HG03378 (cell line): ENCODE data around the gene SPRED3.
A peak's percentile ranks its signal among the peaks of the same experiment; 100 is the strongest.

Source experiments
- ATAC-seq: cut with Tn5 transposase; IDR thresholded peaks from one replicate; pipeline ENCODE4 v1.9.1; 2021; ENCODE audit warnings: mild to moderate bottlenecking, moderate library complexity; ENCODE audit not compliant: unreplicated experiment

Gene SPRED3

DNA sequence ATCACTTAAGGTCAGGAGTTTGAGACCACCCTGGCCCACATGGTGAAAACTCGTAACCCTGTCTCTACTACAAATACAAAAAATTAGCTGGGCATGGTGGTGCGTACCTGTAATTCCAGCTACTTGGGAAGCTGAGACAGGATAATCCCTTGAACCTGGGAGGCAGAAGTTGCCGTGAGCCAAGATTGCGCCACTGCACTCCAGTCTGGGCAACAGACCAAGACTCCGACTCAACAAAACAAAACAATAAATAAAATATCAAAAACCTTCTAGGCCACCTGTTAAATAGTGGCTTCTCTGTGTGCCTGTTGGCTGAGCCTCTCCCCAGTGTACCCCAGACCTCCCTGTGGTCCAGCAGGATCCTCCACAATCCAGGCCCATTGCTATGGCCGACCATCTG, 17.4 kb upstream of the SPRED3 start:
- no peak for ATAC-seq

GRCh38 chr19:38373907-38374331, 14.6 kb upstream of the SPRED3 start:
- no peak for ATAC-seq

DNA sequence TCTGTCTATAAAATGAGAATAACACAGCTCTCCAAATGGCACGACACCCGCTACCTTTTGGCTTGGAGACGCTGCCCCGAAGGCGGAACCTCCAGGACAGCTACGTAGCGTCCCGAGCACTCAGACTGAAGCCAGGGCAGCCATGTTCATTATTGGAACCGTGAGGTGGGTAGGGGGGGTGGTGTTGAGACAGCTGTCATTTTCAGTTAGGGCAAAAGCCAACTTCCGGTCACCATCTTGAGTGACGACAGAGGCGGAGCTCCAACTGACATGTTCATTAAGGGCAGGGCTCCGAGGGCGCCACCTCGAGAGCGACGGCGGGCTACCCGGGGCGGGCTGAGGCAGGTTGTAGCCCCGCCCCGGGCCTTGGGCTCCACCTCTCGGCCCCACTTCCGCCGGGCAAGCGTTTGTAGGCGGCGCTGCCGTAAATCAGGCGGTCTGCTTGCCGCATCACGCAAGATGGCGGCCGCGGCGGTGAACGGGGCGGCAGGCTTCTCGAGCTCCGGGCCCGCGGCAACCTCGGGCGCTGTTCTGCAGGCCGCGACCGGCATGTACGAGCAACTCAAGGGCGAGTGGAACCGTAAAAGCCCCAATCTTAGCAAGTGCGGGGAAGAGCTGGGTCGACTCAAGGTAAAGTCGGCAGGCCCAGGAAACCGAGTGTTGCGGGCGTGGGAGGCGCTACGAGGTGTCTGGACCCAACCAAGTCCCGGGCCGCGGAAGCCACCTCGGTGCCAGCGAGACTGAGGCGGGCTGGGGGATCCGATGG, 14.0 kb upstream of the SPRED3 start, which contains the start of gene PSMD8:
TSS of gene PSMD8 (plus strand) at position 240 of the 766 bp plus-strand sequence. CDS start at position 271, 31 bp downstream.
- peak; percentile 83 for ATAC-seq

DNA sequence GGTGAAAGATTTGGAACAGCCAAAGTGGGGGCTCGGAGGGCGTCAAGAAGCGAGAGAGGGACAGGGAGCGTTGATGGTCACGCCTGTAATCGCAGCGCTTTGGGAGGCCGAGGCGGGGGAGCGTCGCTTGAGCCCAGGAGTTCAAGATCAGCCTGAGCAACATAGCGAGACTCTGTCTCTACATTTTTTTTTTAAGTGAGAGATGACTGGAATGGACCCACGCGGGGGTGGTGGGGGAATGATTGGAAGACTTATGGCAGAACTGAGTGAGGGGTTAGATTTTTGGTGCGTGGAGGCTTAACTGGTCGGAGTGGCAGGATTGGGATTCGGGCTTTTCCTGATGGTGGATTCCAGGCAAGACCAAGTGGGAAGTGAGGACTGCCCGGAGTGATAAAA, 13.4 kb upstream of the SPRED3 start:
- no peak for ATAC-seq

- no peak for ATAC-seq
These were observed 12.7 kb upstream of the SPRED3 start for GRCh38 chr19:38375748-38376147.

DNA sequence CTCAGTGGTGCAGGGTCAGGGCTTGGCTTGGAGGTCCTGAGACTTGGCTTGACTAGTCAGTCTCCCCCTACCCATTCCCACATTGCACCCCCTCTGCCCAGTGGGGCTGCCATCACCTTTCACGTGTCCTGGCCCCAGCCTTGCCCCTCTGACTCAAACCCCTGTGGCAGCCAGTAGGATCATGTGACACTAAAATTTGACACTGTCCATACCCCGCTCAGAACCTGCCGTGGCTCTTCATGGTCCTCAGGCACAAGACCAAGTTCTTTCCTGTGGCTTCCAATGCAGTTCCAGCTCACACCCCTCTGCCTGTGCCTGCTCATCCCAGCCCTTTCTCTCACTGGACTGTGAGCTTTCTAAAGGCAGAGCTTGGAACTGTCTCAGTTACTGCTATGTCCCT, 11.9 kb upstream of the SPRED3 start:
- no peak for ATAC-seq

GRCh38 chr19:38377052-38377451, 11.4 kb upstream of the SPRED3 start:
- ATAC-seq = no peak

DNA sequence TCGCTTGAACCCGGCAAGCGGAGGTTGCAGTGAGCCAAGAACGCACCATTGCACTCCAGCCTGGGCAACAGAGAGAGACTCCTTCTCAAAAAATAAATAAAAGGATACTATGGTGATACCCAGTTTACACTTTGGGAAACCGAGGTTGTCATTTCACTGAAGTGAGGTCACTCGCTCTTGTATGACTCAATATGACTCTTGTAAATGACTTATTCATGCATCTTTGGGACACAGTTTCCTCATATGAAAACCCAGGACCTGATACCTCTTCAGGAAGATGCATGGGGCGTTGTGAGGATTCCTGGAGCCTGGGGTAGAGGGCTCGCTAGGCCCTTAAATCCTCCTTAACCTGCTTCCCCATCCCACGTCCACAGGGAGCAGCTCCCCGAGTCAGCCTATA, 9.6 kb upstream of the SPRED3 start:
- no peak for ATAC-seq

- no peak for ATAC-seq
These were observed 7.4 kb upstream of the SPRED3 start for GRCh38 chr19:38381138-38381537.

DNA sequence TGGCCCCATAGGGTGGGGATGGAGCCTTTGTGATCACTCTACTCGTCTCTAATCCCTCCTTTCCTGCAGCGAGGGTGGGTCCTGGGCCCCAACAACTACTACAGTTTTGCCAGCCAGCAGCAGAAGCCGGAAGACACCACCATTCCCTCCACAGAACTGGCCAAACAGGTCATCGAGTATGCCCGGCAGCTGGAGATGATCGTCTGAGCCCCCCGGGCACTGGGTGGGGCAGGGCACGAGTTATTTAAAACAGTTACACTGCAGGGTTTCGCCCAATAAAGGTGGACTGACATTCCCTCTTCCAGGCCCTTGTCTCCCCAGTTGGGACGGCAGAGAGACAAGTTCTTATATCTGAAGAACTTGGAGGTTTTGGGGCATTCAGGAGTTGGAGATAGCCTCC, 5.3 kb upstream of the SPRED3 start:
- no peak for ATAC-seq

GRCh38 chr19:38383743-38384142, 4.8 kb upstream of the SPRED3 start:
- no peak for ATAC-seq

DNA sequence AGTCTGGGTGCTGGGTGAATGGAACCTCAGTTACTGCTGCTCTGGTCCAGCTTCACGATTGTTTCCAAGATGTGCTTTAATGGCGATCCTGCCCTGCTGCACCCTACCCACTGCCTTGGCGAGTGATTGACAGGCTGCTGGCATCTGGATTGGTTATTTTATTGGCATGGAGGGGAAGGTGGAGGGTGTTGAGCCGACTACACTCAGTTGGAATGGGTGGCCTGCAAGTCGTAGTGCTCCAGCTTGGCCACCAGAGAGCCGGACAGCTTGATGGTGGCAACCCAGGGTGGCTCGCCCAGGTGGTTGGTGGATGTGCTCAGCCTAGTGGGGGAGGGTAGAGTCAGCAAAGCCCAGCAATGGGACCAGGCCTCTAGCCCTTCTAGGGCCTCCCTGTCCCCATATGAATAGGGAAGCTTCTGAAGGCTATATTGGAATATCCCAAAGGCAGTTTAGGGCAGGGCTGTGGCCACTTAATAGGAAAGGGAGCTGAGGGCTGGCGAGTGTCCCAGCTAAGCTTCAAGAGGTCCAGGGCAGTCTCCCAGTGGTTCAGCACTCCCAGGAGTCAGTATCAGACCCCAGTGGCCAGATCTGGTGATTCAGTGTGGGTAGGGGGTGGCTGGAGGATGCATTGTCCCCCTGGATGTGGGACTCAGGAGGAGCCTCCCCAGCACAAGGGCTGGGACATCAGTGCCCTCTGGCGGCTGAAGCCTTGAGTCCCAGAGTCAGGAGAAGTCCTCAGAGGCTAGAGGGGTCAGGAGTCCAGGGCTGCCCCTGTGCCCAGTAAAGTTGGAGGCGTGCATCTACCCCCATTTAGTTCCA, 4.1 kb upstream of the SPRED3 start:
- no peak for ATAC-seq

DNA sequence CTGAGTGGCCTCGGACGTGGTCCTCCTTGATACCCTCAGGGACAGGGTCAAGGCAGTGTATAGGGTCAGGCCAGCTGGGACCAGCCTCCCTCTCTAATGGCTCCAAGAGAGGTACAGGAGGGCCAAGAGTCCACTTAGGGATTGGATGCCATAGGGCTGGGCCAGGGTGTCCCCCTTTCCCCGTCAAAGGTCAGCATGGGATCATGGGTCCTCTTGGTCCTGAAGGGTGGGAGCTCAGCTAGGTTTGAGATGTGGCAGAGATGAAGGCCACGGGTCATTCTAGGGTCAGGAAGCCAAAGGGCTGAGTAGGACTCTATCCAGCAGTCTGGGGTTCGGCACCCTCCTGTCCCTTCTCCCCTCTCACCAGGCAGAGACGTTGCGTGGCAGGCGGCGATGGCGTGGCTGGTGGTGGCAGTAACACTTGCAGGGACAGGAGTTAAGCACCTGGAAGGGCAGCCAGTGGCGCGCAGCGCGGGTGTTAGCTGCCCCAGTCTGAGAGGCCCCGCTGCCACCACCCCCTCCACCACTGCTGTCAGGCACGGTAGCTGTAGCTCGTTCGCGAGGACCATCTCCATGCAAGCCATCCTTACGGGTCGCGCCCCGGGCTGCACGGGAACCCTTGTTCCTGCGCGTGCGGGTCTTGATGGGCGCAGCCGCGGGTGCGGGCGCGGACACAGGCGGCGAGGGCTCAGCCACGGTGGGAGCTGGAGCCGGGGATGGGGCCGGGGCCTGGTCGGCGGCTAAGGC, 3.3 kb upstream of the SPRED3 start:
- ATAC-seq = no peak

DNA sequence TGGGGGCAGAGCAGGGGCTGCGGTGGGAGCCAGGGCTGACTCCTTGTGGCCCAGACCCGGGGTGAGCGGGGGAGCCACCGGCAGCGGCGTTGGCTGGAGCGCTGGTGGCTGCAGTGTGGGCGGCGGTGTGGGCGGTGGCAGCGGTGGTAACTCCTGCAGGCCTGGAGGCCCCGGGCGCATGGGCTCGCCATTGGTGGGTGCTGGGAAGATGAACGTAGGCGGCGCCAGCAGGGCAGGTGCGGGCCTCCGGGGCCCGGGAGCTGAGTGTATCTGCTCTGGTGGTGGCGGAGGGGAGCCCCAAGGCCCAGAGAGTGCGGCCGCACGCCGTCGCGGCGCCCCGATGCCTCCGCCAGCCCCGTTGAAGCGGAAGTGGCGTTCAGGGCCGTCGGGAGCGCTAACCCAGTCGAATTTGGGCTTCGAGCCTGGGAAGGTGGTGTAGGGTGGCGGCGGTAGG, 2.7 kb upstream of the SPRED3 start:
- ATAC-seq = no peak

GRCh38 chr19:38386300-38386970, 2.1 kb upstream of the SPRED3 start:
- no peak for ATAC-seq

DNA sequence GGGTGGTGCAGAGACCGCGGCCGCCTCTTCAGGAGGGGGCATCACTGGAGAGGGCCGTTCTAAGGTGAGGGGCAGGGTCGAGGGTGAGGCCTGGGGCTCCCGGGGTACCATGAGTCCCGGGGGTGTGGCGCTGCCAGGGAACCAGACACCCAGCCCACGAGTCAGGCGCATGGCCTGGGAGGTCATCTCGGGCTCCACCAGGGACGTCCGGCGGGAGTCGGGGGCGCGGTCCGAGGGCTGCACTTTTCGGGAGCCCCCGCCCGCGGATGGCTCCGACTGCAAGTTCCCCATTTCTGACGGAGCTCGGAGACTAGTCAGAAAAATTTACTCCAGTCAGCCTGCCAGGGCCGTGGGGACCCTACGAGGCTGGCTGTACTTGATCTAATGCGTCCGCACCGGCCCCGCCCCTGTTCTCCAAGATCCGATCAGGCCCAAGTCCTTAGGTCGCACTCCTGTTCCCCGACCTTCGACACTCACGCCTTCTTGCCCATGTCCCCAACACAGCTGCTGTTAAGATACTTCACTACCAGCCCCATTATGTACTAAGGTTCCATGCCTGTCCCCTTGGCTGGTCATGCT, 1.4 kb upstream of the SPRED3 start:
- no peak for ATAC-seq

DNA sequence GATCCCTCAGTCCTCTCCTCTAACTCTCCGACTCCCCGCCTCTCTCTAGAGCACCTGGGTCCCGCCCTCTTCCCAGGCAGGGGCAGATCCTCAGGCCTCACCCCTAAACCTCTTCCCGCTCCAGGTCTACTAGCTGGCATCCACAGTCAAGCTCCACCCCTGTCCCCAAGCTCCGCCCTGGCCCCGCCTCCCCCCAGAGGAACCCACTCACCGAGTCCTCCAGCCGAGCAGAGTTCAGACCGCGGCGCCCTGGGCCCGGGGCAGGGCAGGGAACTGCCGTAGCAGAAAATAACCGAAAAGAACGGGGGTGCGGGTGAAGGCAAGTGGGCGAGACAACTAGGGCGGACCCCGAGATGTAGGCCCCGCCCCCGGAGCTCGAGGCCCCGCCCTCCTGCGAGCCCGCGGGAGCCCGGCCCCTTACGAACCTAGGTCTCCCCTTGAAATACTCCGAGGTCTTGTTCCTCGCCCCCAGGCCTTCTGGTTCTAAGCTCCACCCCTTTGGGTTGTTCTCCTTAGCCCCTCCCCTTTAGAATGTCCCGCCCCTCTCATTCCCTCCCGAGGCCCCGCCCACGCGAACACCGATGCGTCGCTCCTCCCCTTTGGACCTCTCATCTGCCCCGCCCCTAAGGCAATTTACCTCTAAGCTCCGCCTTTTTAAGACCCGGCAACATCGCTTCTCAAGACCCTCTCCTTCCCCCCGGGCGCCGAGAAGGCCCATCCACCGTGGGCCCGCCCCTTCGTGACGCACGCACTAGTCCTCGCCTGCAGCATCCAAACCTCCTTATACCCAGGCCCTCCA, 748 bp upstream of the SPRED3 start, which contains the start of gene GGN:
TSS of gene GGN (minus strand) at position 485 of the 799 bp plus-strand sequence. CDS start 773 bp downstream, outside the sequence.
- no peak for ATAC-seq

DNA sequence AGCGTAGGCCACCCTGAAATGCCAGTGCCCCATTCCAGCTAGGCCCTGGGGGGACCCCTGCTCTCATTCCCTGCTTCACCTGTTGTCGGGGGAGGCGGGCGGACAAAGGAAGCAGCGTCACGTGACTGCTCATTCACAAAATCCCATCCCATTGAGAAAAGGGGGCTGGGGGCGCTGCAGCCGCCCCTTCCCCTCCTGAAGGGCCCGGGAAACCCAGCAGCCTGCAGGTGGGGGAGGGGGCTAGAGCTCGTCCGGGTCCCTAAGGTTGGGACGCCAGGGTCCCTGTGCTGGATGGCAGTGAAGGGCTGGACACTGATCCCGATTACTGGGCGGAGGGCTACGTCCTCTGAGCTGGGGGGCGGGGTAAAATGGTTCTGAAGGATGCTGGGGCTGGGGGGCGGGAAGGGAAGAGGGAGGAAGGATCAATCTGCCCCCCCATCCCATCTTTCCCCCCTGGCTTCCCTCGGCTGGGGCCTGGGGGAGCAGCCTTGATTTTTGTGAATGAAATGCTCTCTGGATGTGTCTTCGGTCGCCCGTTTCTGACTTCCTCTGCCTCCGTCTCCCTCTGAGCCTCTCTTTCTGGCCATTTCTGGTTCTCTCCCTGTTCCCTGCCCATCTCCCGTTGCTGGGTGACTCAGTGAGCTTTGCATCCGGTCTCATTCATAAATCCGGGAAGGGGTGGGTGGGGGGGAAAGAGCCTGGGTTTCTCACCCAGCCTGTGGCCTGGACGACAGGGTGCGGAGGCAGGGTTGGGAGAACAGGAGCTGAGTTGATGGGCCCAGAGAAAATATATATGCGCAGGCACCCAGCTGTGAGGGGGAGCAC, 816 bp downstream of the SPRED3 start:
- no peak for ATAC-seq
